LNCAP (cell line): ENCODE results near the gene ERC1.

Experiments used
- CTCF ChIP-seq: fragments of 450-650 bp; IDR thresholded peaks from 2 replicates; pipeline ENCODE4 v1.5.1; 2017; ENCODE audit warnings: mild to moderate bottlenecking

The ERC1 gene

GRCh38 chr12:1174659-1175058 lies 183.6 kb downstream of the ERC1 start:
- TF ChIP-seq CTCF, result no peak

- no peak for TF ChIP-seq CTCF
These were observed 185.2 kb downstream of the ERC1 start for GRCh38 chr12:1176191-1176590.

- no peak for TF ChIP-seq CTCF
These were observed 188.1 kb downstream of the ERC1 start for GRCh38 chr12:1179128-1179527.

- no peak for TF ChIP-seq CTCF
These were observed 191.0 kb downstream of the ERC1 start for GRCh38 chr12:1182069-1182468.

- TF ChIP-seq CTCF, result no peak
These were observed 193.4 kb downstream of the ERC1 start for GRCh38 chr12:1184402-1184801.

- no peak for TF ChIP-seq CTCF
These were observed 194.6 kb downstream of the ERC1 start for GRCh38 chr12:1185460-1186182.

- TF ChIP-seq CTCF, result no peak
These were observed 195.3 kb downstream of the ERC1 start for GRCh38 chr12:1186298-1186697.

- TF ChIP-seq CTCF, result no peak
These were observed 197.0 kb downstream of the ERC1 start for GRCh38 chr12:1188016-1188415.
